Calu3 (cell line): Measurements from ENCODE around the gene NCOA4. TPM values are rescaled to one million over a fixed set of nuclear protein-coding genes. Genes with fewer than 3 reads are reported as not detected.
A peak's percentile ranks its signal among the peaks of the same experiment; 100 is the strongest.
"Not testable (repeated sequence)": the region's sequence is repeated elsewhere in the genome, so short reads cannot be mapped to it uniquely, and the experiment has no call there.

Experiments used
- BruUV-seq: library from RNA; stranded (reverse); fragments of 400-500 nt; replicated peaks from 2 replicates; lab custom pipeline; 2021; lab: Mats Ljungman, UMichigan
- CTCF ChIA-PET: fragments of 300-600 bp; sonication (Branson Sonifier 250); formaldehyde crosslinking; loops from one replicate; lab custom pipeline; 2022; ENCODE audit warnings: antibody characterized with exemption; lab: Charles Lee
- DNase-seq: peaks from one replicate; pipeline ENCODE4 v3.0.0; 2022
- H3K27ac Mint-ChIP-seq: one replicate; pipeline ENCODE4 v1.8.0; 2022; ENCODE audit warnings: mixed read lengths; ENCODE audit not compliant: unreplicated experiment
- H3K27me3 Mint-ChIP-seq: one replicate; pipeline ENCODE4 v1.8.0; 2022; ENCODE audit warnings: mixed read lengths; ENCODE audit not compliant: unreplicated experiment
- H3K36me3 Mint-ChIP-seq: one replicate; pipeline ENCODE4 v1.8.0; 2022; ENCODE audit warnings: mild to moderate bottlenecking, moderate library complexity, mixed read lengths; ENCODE audit not compliant: insufficient read depth, unreplicated experiment
- H3K4me1 Mint-ChIP-seq: one replicate; pipeline ENCODE4 v1.8.0; 2022; ENCODE audit warnings: mild to moderate bottlenecking, low read depth, mixed read lengths; ENCODE audit not compliant: unreplicated experiment
- H3K4me3 Mint-ChIP-seq: one replicate; pipeline ENCODE4 v1.8.0; 2022; ENCODE audit warnings: mild to moderate bottlenecking, low read depth, moderate library complexity, mixed read lengths; ENCODE audit not compliant: unreplicated experiment
- H3K9me3 Mint-ChIP-seq: one replicate; pipeline ENCODE4 v1.8.0; 2022; ENCODE audit warnings: low read depth, mixed read lengths; ENCODE audit not compliant: unreplicated experiment
- intact Hi-C: fragments of 100-400 bp; cut with micrococcal nuclease; formaldehyde crosslinking; loops from one replicate; pipeline ENCODE4 v1.10.0; 2022; ENCODE audit not compliant: unreplicated experiment
- total RNA-seq: library from RNA; stranded (reverse); gene quantifications from 2 replicates; pipeline ENCODE4 v1.2.3, GENCODE V29; 2022
- TF ChIP-seq, protein P1 (sequence below): fragments of 200-600 bp; IDR thresholded peaks from one replicate; pipeline ENCODE4 v1.8.0; 2022; ENCODE audit warnings: antibody characterized with exemption; ENCODE audit not compliant: unreplicated experiment

Gene NCOA4
- total RNA-seq, 1 experiment from 2014 or later = 77.3 TPM

DNA sequence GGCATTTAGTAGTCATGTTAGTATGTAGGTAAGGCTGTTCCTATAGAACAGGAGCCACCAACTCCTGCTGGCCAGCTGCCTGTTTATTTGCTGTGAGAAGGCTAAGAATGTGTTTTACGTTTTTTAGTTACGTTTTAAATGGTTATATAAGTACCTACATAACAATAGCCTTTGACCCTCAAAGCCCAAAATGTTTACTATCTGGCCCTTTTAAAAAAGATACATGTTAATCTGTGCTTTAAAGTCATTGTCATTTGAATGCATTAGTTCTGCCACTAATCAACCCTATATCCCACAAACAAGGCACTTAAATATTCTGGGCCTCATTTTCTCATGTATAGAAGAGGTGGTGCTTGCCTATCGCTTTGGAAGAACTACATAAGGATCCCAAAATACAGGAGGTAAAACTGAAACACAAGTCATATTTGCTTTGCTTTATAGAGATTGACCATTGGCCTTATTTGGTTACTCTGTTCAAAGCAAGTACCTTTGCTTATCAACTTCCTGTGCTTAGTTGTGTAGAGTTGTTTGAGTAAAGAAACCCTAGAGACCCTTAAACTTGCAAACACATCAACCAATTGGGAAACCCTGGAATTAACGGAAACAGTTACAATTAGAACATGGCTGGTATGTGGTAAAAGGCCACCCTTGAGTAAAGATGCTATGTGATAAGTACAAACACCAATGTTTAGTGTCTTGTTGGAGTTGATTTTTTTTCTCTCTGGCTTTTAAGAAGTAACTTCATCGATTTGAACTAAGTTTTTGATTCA lies 32.2 kb downstream of the NCOA4 start:
- H3K27me3 Mint-ChIP-seq = no peaks in the 10 kb centered on the region
- CTCF ChIA-PET = no interaction called here
- BruUV-seq = no TSS peak
- DNase-seq = no peak
- TF ChIP-seq, protein P1, sequence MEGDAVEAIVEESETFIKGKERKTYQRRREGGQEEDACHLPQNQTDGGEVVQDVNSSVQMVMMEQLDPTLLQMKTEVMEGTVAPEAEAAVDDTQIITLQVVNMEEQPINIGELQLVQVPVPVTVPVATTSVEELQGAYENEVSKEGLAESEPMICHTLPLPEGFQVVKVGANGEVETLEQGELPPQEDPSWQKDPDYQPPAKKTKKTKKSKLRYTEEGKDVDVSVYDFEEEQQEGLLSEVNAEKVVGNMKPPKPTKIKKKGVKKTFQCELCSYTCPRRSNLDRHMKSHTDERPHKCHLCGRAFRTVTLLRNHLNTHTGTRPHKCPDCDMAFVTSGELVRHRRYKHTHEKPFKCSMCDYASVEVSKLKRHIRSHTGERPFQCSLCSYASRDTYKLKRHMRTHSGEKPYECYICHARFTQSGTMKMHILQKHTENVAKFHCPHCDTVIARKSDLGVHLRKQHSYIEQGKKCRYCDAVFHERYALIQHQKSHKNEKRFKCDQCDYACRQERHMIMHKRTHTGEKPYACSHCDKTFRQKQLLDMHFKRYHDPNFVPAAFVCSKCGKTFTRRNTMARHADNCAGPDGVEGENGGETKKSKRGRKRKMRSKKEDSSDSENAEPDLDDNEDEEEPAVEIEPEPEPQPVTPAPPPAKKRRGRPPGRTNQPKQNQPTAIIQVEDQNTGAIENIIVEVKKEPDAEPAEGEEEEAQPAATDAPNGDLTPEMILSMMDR = no peak
- no peak overlapping the region for H3K4me3 Mint-ChIP-seq
- intact Hi-C loops = no loop called here
- peaks cover 11% of the 10 kb centered on the region for H3K4me1 Mint-ChIP-seq
- peaks cover 51% of the 10 kb centered on the region for H3K36me3 Mint-ChIP-seq
- no peak overlapping the region for H3K27ac Mint-ChIP-seq
- H3K9me3 Mint-ChIP-seq = no peaks in the 10 kb centered on the region

DNA sequence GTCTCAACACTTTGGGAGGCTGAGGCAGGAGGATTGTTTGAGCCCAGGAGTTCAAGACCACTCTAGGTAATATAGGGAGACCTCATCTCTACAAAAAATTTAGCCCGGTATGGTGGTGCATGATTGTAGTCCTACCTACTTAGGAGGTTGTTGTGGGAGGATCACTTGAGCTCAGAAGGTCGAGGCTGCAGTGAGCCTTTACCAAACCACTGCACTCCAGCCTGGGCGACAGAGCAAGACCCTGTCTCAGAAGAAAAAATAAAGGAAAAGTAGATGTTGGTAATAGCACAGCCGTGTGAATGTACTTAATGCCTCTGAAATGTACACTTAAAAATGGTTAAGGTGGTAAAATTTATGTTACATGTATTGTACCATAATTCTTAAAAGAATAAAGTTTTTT lies 32.9 kb downstream of the NCOA4 start:
- CTCF ChIA-PET = interaction anchor here (0.6 kb wide), 1 partner anchor 229 kb away, joined by 4 read pairs; no protein-coding TSS in a partner anchor

DNA sequence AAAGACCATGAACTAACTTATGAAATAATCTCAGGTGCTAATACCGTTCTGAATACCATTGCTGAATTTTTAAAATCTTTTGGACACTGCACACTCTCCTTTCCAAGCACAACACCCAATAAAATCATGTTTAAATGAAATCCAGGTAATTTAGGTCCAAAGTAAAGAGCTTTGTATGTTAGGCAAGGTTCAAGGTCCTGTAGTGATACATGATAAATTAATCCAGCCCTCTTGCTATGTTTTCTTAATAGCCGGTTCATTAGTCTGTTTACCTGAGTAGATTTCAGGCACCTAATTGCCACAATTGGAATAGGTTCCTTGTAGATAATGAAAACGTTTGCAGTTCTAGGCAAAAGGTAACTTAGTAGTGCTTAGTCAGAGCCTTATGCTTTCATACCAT lies 44.8 kb downstream of the NCOA4 start:
- BruUV-seq, H3K4me3 Mint-ChIP-seq, H3K27ac Mint-ChIP-seq, intact Hi-C loops, DNase-seq, H3K4me1 Mint-ChIP-seq, H3K27me3 Mint-ChIP-seq, CTCF ChIA-PET, H3K36me3 Mint-ChIP-seq, H3K9me3 Mint-ChIP-seq: not testable (repeated sequence)

More for the DNA sequence above, 32.9 kb downstream of the NCOA4 start:
- intact Hi-C loops = no loop called here
- Mint-ChIP-seq H3K36me3 (peaks cover 53% of the 10 kb centered on the region), H3K9me3 (no peaks in the 10 kb centered on the region), H3K27ac (no peak overlapping the region), H3K4me3 (no peak overlapping the region), H3K4me1 (peaks cover 11% of the 10 kb centered on the region), H3K27me3 (no peaks in the 10 kb centered on the region)
- no peak for DNase-seq
- no TSS peak for BruUV-seq
- TF ChIP-seq, protein P1 = no peak

DNA sequence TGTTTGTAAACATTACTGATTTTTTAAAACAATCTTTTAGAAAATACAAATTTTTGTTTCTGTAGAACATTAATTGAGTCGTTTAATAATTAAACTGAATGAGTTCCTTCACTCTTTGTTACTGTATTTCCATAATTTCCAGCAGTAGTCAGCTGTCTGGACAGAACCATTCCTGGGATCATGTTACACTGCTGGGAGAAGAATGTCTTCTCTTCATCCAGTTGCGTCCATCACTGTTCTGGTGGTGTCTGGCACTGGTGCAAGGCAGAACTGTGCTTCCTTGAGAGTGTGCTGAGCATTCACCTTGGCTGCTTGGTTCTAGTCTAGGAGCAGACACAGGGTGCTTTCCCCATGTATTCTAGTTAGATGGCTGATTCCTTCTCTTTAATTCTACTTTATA lies 46.0 kb downstream of the NCOA4 start:
- peak; percentile 10 for DNase-seq
- H3K4me3 Mint-ChIP-seq = not testable (repeated sequence)
- intact Hi-C loops = loop anchor here (1.0 kb wide), 1 partner anchor 44 kb away; no protein-coding TSS in a partner anchor

DNA sequence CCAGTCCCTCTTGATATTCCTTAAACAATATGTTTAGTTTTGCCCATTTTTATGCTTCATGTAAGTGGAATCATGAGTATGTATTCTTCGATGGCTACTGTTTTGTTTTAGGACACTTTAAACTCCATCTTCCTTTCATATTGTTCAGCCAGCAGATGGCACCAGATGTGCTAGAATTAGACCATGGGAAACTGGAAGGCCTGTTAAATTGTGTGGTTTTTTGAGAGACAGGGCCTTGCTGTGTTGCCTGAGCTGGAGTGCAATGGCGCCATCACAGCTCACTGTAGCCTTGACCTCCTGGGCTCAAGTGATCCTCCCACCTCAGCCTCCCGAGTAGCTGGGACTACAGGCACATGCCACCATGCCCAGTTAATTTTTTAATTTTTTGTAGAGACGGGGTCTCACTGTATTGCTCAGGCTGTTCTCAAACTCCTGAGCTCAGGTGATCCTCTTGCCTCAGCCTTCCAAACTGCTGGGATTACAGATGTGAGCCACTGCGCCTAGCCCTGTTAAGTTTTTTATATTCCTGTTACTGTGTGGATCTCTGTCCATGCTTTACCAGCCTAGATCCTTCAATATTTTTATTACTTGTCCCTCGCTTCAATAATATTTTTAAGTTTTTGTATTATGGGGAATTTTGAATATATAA lies 46.8 kb downstream of the NCOA4 start:
- BruUV-seq, H3K27ac Mint-ChIP-seq, H3K36me3 Mint-ChIP-seq, H3K4me3 Mint-ChIP-seq, H3K9me3 Mint-ChIP-seq, H3K4me1 Mint-ChIP-seq, H3K27me3 Mint-ChIP-seq, CTCF ChIA-PET: not testable (repeated sequence)
- intact Hi-C loops = loop anchor here (1.0 kb wide), 1 partner anchor 45 kb away; no protein-coding TSS in a partner anchor
- peak; percentile 56 for DNase-seq
- TF ChIP-seq, protein P1 = peak; percentile 21

More for the DNA sequence above, 46.0 kb downstream of the NCOA4 start:
- H3K27ac Mint-ChIP-seq, H3K4me1 Mint-ChIP-seq, BruUV-seq, H3K36me3 Mint-ChIP-seq, H3K27me3 Mint-ChIP-seq, H3K9me3 Mint-ChIP-seq, CTCF ChIA-PET: not testable (repeated sequence)

DNA sequence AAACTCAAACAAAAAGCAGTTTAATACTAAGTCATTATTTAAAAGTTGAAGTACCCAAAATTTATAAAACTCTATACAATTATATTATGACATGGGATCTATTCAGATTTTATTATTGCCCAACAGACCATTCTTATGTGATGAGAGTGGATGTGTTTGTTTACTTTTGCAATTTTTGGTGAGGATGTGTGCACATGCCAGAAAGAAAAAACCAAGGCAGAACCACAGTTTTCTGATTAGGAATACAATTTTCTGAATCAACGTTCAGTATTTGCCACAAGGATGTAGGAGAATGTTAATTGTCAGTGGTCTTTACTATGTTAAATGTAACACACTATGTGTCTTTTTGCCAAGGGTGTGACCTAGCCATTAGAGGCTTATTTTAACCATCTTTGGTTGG lies 49.1 kb downstream of the NCOA4 start:
- H3K9me3 Mint-ChIP-seq, H3K36me3 Mint-ChIP-seq, BruUV-seq: not testable (repeated sequence)

DNA sequence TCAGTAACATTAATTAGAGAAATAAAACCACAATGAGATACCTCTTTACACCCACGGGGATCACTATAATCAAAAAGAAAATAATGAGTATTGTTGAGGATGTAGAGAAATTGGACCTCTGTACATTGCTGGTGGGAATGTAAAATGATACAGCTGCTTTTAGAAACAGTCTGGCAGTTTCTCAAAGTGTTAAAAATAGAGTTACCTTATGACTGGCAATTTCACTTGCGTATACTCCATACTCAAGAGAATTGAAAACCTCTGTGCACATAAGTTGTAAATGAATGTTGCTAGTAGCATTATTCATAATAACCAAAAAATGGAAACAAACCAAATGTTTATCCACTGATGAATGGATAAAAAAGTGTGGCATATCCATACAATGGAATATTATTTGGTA lies 51.9 kb downstream of the NCOA4 start:
- H3K4me3 Mint-ChIP-seq, BruUV-seq, H3K9me3 Mint-ChIP-seq, intact Hi-C loops, H3K27ac Mint-ChIP-seq, CTCF ChIA-PET, DNase-seq, H3K36me3 Mint-ChIP-seq, H3K27me3 Mint-ChIP-seq: not testable (repeated sequence)
- H3K4me1 Mint-ChIP-seq = peaks cover 13% of the 10 kb centered on the region

More for the DNA sequence above, 49.1 kb downstream of the NCOA4 start:
- H3K27ac Mint-ChIP-seq, CTCF ChIA-PET, H3K4me1 Mint-ChIP-seq, H3K4me3 Mint-ChIP-seq, DNase-seq, H3K27me3 Mint-ChIP-seq, intact Hi-C loops: not testable (repeated sequence)
